A549 (cell line): ENCODE data around the gene ACACA. TPM values are rescaled to one million over a fixed set of nuclear protein-coding genes. Genes with fewer than 3 reads are reported as not detected.

Source experiments
- ATAC-seq, 2 experiments: fragments of 200-7000 bp in 1 of 2; fragments of >200 bp in 1 of 2; cut with Nextera tagmentation in 1 of 2; cut with Tn5 transposase in 1 of 2; 3 replicates each; pipeline versions ENCODE4 v1.8.0 to v1.9.1; 2018 to 2020; ENCODE audit warnings: mild to moderate bottlenecking in 1 of 2, moderate library complexity in 1 of 2
- CTCF ChIA-PET: fragments of 300-600 bp; sonication (Branson Sonifier 250); formaldehyde crosslinking; extraction: SDS; loops from one replicate; lab custom pipeline; 2021; ENCODE audit warnings: antibody characterized with exemption, inconsistent platforms; lab: Yijun Ruan, JAX
- POLR2A ChIA-PET: fragments of 350-600 bp; formaldehyde crosslinking; extraction: SDS; loops from one replicate; lab custom pipeline; 2021; ENCODE audit warnings: antibody characterized with exemption, inconsistent platforms; lab: Yijun Ruan, JAX
- DNase-seq, 2 experiments: peaks; one replicate each; pipeline versions ENCODE4 v3.0.0 to v3.0.0-alpha.2; 2011 to 2016; ENCODE audit warnings: low read depth in 1 of 2, low spot score in 1 of 2
- FAIRE-seq: peaks from 2 replicates; lab custom pipeline; 2011; peaks lifted over from hg19 to GRCh38; lab: Jason Lieb, UNC
- H3K27ac ChIP-seq, 2 experiments: fragments of >200 bp; sonication (Bioruptor Twin); formaldehyde crosslinking; 3 replicates each; pipeline ENCODE4 v1.5.1; 2016 to 2017
- H3K4me1 ChIP-seq: fragments of >200 bp; sonication (Bioruptor Twin); formaldehyde crosslinking; 3 replicates; pipeline ENCODE4 v1.6.1; 2016
- H3K4me2 ChIP-seq: fragments of >200 bp; sonication (Bioruptor Twin); formaldehyde crosslinking; 3 replicates; pipeline ENCODE4 v1.6.1; 2016
- H3K4me3 ChIP-seq: fragments of >200 bp; sonication (Bioruptor Twin); formaldehyde crosslinking; 3 replicates; pipeline ENCODE4 v1.5.1; 2016
- H3K9me3 ChIP-seq: fragments of >200 bp; sonication (Bioruptor Twin); formaldehyde crosslinking; 3 replicates; pipeline ENCODE4 v1.6.1; 2016
- BHLHE40 ChIP-seq: IDR thresholded peaks from 2 replicates; pipeline ENCODE4 v1.6.1; 2012; ENCODE audit warnings: low read depth, low read length, inconsistent platforms
- CBX8 ChIP-seq: fragments of 200-600 bp; sonication (generic); IDR thresholded peaks from 2 replicates; pipeline ENCODE4 v1.6.1; 2016
- CHD2 ChIP-seq: fragments of 150-350 bp; IDR thresholded peaks from 2 replicates; pipeline ENCODE4 v1.6.1; 2014; ENCODE audit warnings: low read length; ENCODE audit not compliant: partially characterized antibody
- CTCF ChIP-seq: fragments of >200 bp; sonication (Bioruptor Twin); formaldehyde crosslinking; IDR thresholded peaks from 3 replicates; pipeline ENCODE4 v1.5.1; 2016
- ESRRA ChIP-seq: fragments of 150-350 bp; IDR thresholded peaks from 2 replicates; pipeline ENCODE4 v1.6.1; 2014; ENCODE audit warnings: mild to moderate bottlenecking, low read length, borderline replicate concordance
- GATA3 ChIP-seq: IDR thresholded peaks from 2 replicates; pipeline ENCODE4 v1.6.1; 2012; ENCODE audit warnings: borderline replicate concordance
- JUNB ChIP-seq: fragments of >200 bp; sonication (Bioruptor Twin); formaldehyde crosslinking; IDR thresholded peaks from 2 replicates; pipeline ENCODE4 v1.6.1; 2016
- KDM5A ChIP-seq: fragments of 200-600 bp; sonication (generic); IDR thresholded peaks from 2 replicates; pipeline ENCODE4 v1.6.1; 2016; ENCODE audit warnings: antibody characterized with exemption, mild to moderate bottlenecking
- MAFK ChIP-seq: fragments of 450-650 bp; IDR thresholded peaks from 2 replicates; pipeline ENCODE4 v1.6.1; 2014; ENCODE audit not compliant: partially characterized antibody
- MYC ChIP-seq: IDR thresholded peaks from 2 replicates; pipeline ENCODE4 v1.6.1; 2012; ENCODE audit warnings: mild to moderate bottlenecking, inconsistent platforms, low read length, improper control_type of control experiment, borderline replicate concordance
- PHF8 ChIP-seq: fragments of 200-600 bp; sonication (generic); IDR thresholded peaks from 2 replicates; pipeline ENCODE4 v1.6.1; 2016; ENCODE audit warnings: low read depth, mild to moderate bottlenecking, antibody characterized with exemption, moderate library complexity, borderline replicate concordance
- RAD21 ChIP-seq, 2 experiments: fragments of >200 bp in 1 of 2; sonication (Bioruptor Twin) in 1 of 2; formaldehyde crosslinking in 1 of 2; IDR thresholded peaks in 1 of 2; conservative IDR thresholded peaks in 1 of 2; 2 replicates in 1 of 2; 3 replicates in 1 of 2; pipeline ENCODE4 v1.6.1; 2012 to 2018; ENCODE audit warnings: inconsistent platforms in 1 of 2
- TFCP2L1 ChIP-seq: fragments of 250-450 bp; sonication (Bioruptor Pico); IDR thresholded peaks from 2 replicates; pipeline ENCODE4 v1.5.0; 2021; ENCODE audit warnings: mild to moderate bottlenecking
- ZC3H11A ChIP-seq: fragments of 450-650 bp; IDR thresholded peaks from 2 replicates; pipeline ENCODE4 v1.6.1; 2014; ENCODE audit warnings: antibody characterized with exemption, mild to moderate bottlenecking
- ZNF302 ChIP-seq: fragments of 250-450 bp; sonication (Bioruptor Pico); IDR thresholded peaks from 2 replicates; pipeline ENCODE4 v1.9.0; 2021; ENCODE audit warnings: inconsistent platforms, mild to moderate bottlenecking, moderate library complexity
- WGBS: methylation state at CpG from one replicate; pipeline ENCODE4 v1.1.6; 2017; ENCODE audit errors: missing lambda C conversion rate; 5-methylcytosine and 5-hydroxymethylcytosine counted together
- polyA plus RNA-seq, 4 experiments: library from polyadenylated mRNA; depleted of rRNA in 3 of 4; stranded (reverse); fragments of >200 nt; fragmentation: RNase III in 1 of 4; extraction: RNeasy Plus Mini Kit Qiagen cat#74134 plus additional on column Dnase treatment in 1 of 4; gene quantifications; 2 replicates in 3 of 4; 3 replicates in 1 of 4; pipeline ENCODE4 v1.2.3, GENCODE V29; 2011 to 2017
- TF ChIP-seq, protein P1 (sequence below): IDR thresholded peaks from 2 replicates; pipeline ENCODE4 v1.6.1; 2012; ENCODE audit warnings: low read depth, borderline replicate concordance
- TF ChIP-seq, protein P2 (sequence below): fragments of 250-450 bp; sonication (Bioruptor Pico); IDR thresholded peaks from 2 replicates; pipeline ENCODE4 v1.5.0; 2020; ENCODE audit warnings: low read depth, mild to moderate bottlenecking, moderate library complexity

ACACA gene
- polyA plus RNA-seq, 2 of the 4 experiments (the other 2 are of a cell fraction) = 51.8 to 112 TPM

DNA sequence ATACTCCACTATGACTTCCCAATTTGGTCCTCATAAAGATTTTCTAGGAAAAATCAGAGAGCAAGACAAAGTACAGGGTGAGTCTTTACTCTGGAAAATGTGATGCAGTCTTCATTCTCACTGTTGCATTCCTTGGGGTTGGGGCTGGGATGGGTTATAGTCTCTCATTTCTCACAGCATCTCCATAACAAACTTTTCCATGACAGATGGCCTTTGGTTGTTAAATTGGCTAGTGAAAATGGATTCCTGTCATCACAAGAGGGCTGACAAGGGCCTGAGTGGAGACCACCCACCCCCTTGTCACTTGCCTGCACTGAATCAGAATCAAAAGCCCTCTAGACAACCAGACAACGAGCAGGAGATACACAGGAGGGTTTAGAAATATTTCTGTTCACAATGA lies 283.2 kb downstream of the ACACA start:
- DNase-seq (no peak), ATAC-seq (no peak), FAIRE-seq (no peak)
- 89% methylated on average over 1 of the region's 1 CpG for WGBS
- Histone ChIP-seq H3K27ac (no peak overlapping the region), H3K4me2 (no peak overlapping the region), H3K4me1 (no peaks in the 10 kb centered on the region), H3K9me3 (no peaks in the 10 kb centered on the region), H3K4me3 (no peak overlapping the region)
- POLR2A ChIA-PET = no interaction called here
- TF ChIP-seq TFCP2L1 (no peak), CTCF (no peak), ZNF302 (no peak), CHD2 (no peak)
- TF ChIP-seq, protein P1, sequence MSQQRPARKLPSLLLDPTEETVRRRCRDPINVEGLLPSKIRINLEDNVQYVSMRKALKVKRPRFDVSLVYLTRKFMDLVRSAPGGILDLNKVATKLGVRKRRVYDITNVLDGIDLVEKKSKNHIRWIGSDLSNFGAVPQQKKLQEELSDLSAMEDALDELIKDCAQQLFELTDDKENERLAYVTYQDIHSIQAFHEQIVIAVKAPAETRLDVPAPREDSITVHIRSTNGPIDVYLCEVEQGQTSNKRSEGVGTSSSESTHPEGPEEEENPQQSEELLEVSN = no peak
- CTCF ChIA-PET = interaction anchor here (0.8 to 1.5 kb wide), 4 partner anchors 10 to 522 kb away, joined by 3 to 5 read pairs (median 3); partner anchors contain the start of gene MRM1

- CTCF ChIA-PET = interaction anchor here (1.1 kb wide), 1 partner anchor 17 kb away, joined by 3 read pairs; no protein-coding TSS in a partner anchor
- Histone ChIP-seq H3K9me3 (no peaks in the 10 kb centered on the region), H3K4me1 (no peaks in the 10 kb centered on the region), H3K4me3 (no peak overlapping the region), H3K27ac (no peak overlapping the region), H3K4me2 (no peak overlapping the region)
- WGBS = 97% methylated on average over 2 of the region's 2 CpGs
- POLR2A ChIA-PET = no interaction called here
- FAIRE-seq = no peak
- TF ChIP-seq MYC (no peak), GATA3 (no peak), KDM5A (no peak), RAD21 (conservative IDR thresholded peaks at IDR 0.05 in 1 of 2, IDR thresholded peaks at IDR 0.05 in 1 of 2) (no peak), ZC3H11A (no peak), MAFK (peak; percentile 25), BHLHE40 (no peak)
- TF ChIP-seq, protein P2, sequence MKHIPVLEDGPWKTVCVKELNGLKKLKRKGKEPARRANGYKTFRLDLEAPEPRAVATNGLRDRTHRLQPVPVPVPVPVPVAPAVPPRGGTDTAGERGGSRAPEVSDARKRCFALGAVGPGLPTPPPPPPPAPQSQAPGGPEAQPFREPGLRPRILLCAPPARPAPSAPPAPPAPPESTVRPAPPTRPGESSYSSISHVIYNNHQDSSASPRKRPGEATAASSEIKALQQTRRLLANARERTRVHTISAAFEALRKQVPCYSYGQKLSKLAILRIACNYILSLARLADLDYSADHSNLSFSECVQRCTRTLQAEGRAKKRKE = no peak
- no peak for ATAC-seq
- DNase-seq = no peak
These were observed 285.0 kb downstream of the ACACA start for GRCh38 chr17:37121616-37122015.

DNA sequence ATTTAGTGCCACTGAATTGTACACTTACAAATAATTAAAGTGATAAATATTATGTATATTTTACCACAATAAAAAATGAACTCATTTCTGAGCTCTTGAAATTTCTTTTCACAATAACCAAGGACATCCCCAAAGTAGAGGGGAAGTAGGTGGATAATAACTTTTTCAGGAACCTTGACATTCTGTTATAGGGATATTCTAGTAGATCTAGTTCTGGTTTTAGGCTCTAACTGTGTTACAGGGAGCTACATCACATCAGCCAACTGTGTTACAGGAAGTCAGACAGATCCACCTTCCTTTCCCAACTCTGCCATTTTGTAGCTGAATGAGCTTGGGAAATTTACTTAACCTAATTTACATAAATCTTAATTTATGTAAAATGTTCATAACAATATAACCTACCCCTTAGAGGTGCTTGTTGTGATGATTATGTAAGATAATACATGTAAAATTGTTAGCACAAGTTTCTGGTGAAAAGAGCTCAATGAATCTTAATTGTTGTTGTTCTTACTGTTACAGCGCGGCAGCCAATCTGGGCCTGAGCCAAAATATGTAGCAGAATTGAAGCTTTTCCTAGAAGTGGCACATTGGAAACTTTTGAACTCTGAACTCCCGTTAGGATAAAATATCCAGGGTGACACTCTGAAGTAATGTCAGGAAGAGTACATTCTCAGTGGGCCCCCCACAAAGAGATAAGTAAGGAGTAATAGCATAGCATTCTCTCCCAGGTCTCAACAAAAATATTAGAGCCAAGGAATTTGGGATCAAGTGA lies 288.1 kb downstream of the ACACA start:
- POLR2A ChIA-PET = no interaction called here
- no peaks in the 10 kb centered on the region for H3K4me1 ChIP-seq
- 64% methylated on average over 3 of the region's 3 CpGs for WGBS
- H3K4me3 ChIP-seq = no peak overlapping the region
- no peak for DNase-seq
- no peak for ATAC-seq
- no peak overlapping the region for H3K4me2 ChIP-seq
- H3K9me3 ChIP-seq = no peaks in the 10 kb centered on the region
- CTCF ChIA-PET = interaction anchor here (1.1 to 1.3 kb wide), 2 partner anchors 21 to 22 kb away, joined by 3 read pairs; no protein-coding TSS in a partner anchor
- FAIRE-seq = no peak
- TF ChIP-seq CHD2 (no peak), PHF8 (no peak), ESRRA (no peak), ZNF302 (no peak), JUNB (no peak), CBX8 (no peak)
- no peak overlapping the region for H3K27ac ChIP-seq
